H1 (cell line): ENCODE results near the gene BABAM2. TPM values are rescaled to one million over a fixed set of nuclear protein-coding genes. Genes with fewer than 3 reads are reported as not detected.

Experiments used
- CTCF ChIA-PET: fragments of 300-600 bp; sonication (Branson Sonifier 250); formaldehyde crosslinking; loops from one replicate; lab custom pipeline; 2021; ENCODE audit not compliant: partially characterized antibody; lab: Charles Lee
- POLR2A ChIA-PET: fragments of 300-600 bp; sonication (Branson Sonifier 250); formaldehyde crosslinking; loops from one replicate; lab custom pipeline; 2021; ENCODE audit warnings: inconsistent platforms; ENCODE audit not compliant: partially characterized antibody; lab: Charles Lee
- DNase-seq, 2 experiments: peaks; one replicate each; pipeline versions ENCODE4 v3.0.0 to v3.0.0-alpha.2; 2010 to 2022; ENCODE audit warnings: low spot score in 2 of 2, low read depth in 1 of 2, mixed read lengths in 1 of 2
- FAIRE-seq: peaks from 2 replicates; lab custom pipeline; 2011; peaks lifted over from hg19 to GRCh38; lab: Jason Lieb, UNC
- H2AFZ ChIP-seq: 2 replicates; pipeline ENCODE4 v1.8.1; 2012; ENCODE audit warnings: low read length, inconsistent platforms
- H2AK5ac ChIP-seq: 2 replicates; pipeline ENCODE4 v1.6.1; 2013; ENCODE audit warnings: low read depth, low read length
- H2BK120ac ChIP-seq: replicated peaks from 2 replicates; pipeline ENCODE3; 2013; ENCODE audit warnings: low read depth, low read length, inconsistent platforms
- H2BK12ac ChIP-seq: 2 replicates; pipeline ENCODE4 v1.6.1; 2013; ENCODE audit warnings: low read depth, low read length
- H2BK15ac ChIP-seq: 2 replicates; pipeline ENCODE4 v1.6.1; 2013; ENCODE audit warnings: low read length
- H2BK20ac ChIP-seq: 2 replicates; pipeline ENCODE4 v1.6.1; 2013; ENCODE audit warnings: low read length
- H2BK5ac ChIP-seq: 2 replicates; pipeline ENCODE4 v1.6.1; 2013; ENCODE audit warnings: low read depth, low read length
- H3K14ac ChIP-seq: 2 replicates; pipeline ENCODE4 v1.6.1; 2013; ENCODE audit warnings: inconsistent platforms; ENCODE audit not compliant: insufficient read length
- H3K18ac ChIP-seq: 2 replicates; pipeline ENCODE4 v1.6.1; 2013; ENCODE audit warnings: low read length; ENCODE audit errors: extremely low read depth
- H3K23ac ChIP-seq: 2 replicates; pipeline ENCODE4 v1.6.1; 2013; ENCODE audit warnings: inconsistent platforms; ENCODE audit not compliant: insufficient read length
- H3K23me2 ChIP-seq: 2 replicates; pipeline ENCODE4 v1.6.1; 2013; ENCODE audit warnings: low read depth, low read length
- H3K27ac ChIP-seq: 2 replicates; pipeline ENCODE4 v1.6.1; 2011; ENCODE audit warnings: low read depth, low read length, inconsistent platforms
- H3K27me3 ChIP-seq, 4 experiments: replicated peaks in 1 of 4; 1 replicate in 1 of 4; 2 replicates in 3 of 4; pipeline versions ENCODE4 v1.6.1 to v1.8.1; 2011 to 2013; ENCODE audit warnings: low read length in 3 of 4, mild to moderate bottlenecking in 3 of 4, inconsistent platforms in 2 of 4, mixed read lengths in 2 of 4, moderate library complexity in 1 of 4; ENCODE audit not compliant: control insufficient read depth in 3 of 4, insufficient read depth in 3 of 4; ENCODE audit errors: extremely low read depth in 1 of 4
- H3K36me3 ChIP-seq, 4 experiments: 2 replicates each; pipeline versions ENCODE4 v1.6.1 to v1.8.1; 2011 to 2013; ENCODE audit warnings: mild to moderate bottlenecking in 4 of 4, low read length in 3 of 4, moderate library complexity in 2 of 4, control low read depth in 1 of 4, inconsistent platforms in 1 of 4; ENCODE audit not compliant: insufficient read depth in 4 of 4, control insufficient read depth in 2 of 4
- H3K4ac ChIP-seq: replicated peaks from 2 replicates; pipeline ENCODE3; 2013; ENCODE audit warnings: low read length, low read depth, mixed read lengths, inconsistent platforms; ENCODE audit not compliant: insufficient read length
- H3K4me1 ChIP-seq, 4 experiments: replicated peaks in 1 of 4; 1 replicate in 1 of 4; 2 replicates in 3 of 4; pipeline versions ENCODE4 v1.6.1 to v1.8.1; 2011 to 2013; ENCODE audit warnings: low read length in 3 of 4, inconsistent platforms in 2 of 4, mixed read lengths in 1 of 4; ENCODE audit not compliant: insufficient read depth in 4 of 4, control insufficient read depth in 3 of 4
- H3K4me2 ChIP-seq, 2 experiments: 2 replicates each; pipeline versions ENCODE4 v1.6.1 to v1.8.1; 2011 to 2013; ENCODE audit warnings: low read depth in 2 of 2, low read length in 2 of 2, control low read depth in 1 of 2, inconsistent platforms in 1 of 2, mild to moderate bottlenecking in 1 of 2; ENCODE audit not compliant: insufficient read depth in 1 of 2
- H3K4me3 ChIP-seq, 4 experiments: fragments of 200-600, 300-600 bp in 1 of 4; sonication (generic), shearing (Covaris generic), sonication (Bioruptor Twin) in 1 of 4; 2 replicates each; pipeline versions ENCODE4 v1.5.1 to v1.8.1; 2011 to 2016; ENCODE audit warnings: low read length in 4 of 4, low read depth in 3 of 4, control low read depth in 2 of 4, inconsistent platforms in 2 of 4, mild to moderate bottlenecking in 2 of 4, mixed read lengths in 1 of 4, moderate library complexity in 1 of 4; ENCODE audit not compliant: insufficient read depth in 2 of 4; ENCODE audit errors: extremely low read depth in 1 of 4
- H3K56ac ChIP-seq: replicated peaks from 2 replicates; pipeline ENCODE3; 2013; ENCODE audit warnings: low read depth, mild to moderate bottlenecking, mixed read lengths, low read length, inconsistent platforms; ENCODE audit not compliant: insufficient read length
- H3K79me1 ChIP-seq: 2 replicates; pipeline ENCODE4 v1.6.1; 2013; ENCODE audit warnings: low read depth, low read length, control low read depth
- H3K79me2 ChIP-seq, 2 experiments: 2 replicates each; pipeline versions ENCODE4 v1.6.1 to v1.8.1; 2012 to 2013; ENCODE audit warnings: low read length in 2 of 2, mild to moderate bottlenecking in 2 of 2, inconsistent platforms in 1 of 2; ENCODE audit not compliant: insufficient read depth in 2 of 2, control insufficient read depth in 1 of 2
- H3K9ac ChIP-seq, 4 experiments: replicated peaks in 1 of 4; 1 replicate in 1 of 4; 2 replicates in 3 of 4; pipeline versions ENCODE4 v1.6.1 to v1.8.1; 2011 to 2013; ENCODE audit warnings: low read depth in 3 of 4, low read length in 3 of 4, control low read depth in 2 of 4, mild to moderate bottlenecking in 2 of 4, moderate library complexity in 2 of 4, inconsistent platforms in 1 of 4; ENCODE audit errors: extremely low read depth in 1 of 4
- H3K9me3 ChIP-seq, 2 experiments: 2 replicates each; pipeline versions ENCODE4 v1.6.1 to v1.8.1; 2012 to 2013; ENCODE audit warnings: mild to moderate bottlenecking in 2 of 2, moderate library complexity in 2 of 2, control low read depth in 1 of 2, inconsistent platforms in 1 of 2, low read depth in 1 of 2, low read length in 1 of 2, mixed read lengths in 1 of 2; ENCODE audit not compliant: insufficient read depth in 2 of 2
- H4K20me1 ChIP-seq, 2 experiments: replicated peaks in 1 of 2; 2 replicates each; pipeline versions ENCODE3 to v1.8.1; 2011 to 2013; ENCODE audit warnings: inconsistent platforms in 2 of 2, low read length in 2 of 2, mild to moderate bottlenecking in 1 of 2; ENCODE audit not compliant: insufficient read depth in 2 of 2, control insufficient read depth in 1 of 2
- H4K5ac ChIP-seq: 2 replicates; pipeline ENCODE4 v1.6.1; 2013; ENCODE audit warnings: low read length, low read depth, mixed read lengths, inconsistent platforms; ENCODE audit not compliant: insufficient read length
- H4K8ac ChIP-seq: 2 replicates; pipeline ENCODE4 v1.8.0; 2013; ENCODE audit warnings: mild to moderate bottlenecking, moderate library complexity, low read length, inconsistent platforms; ENCODE audit not compliant: insufficient read depth; ENCODE audit errors: extremely low read depth
- H4K91ac ChIP-seq: replicated peaks from 2 replicates; pipeline ENCODE3; 2013; ENCODE audit warnings: low read length, mixed read lengths, inconsistent platforms; ENCODE audit not compliant: insufficient read length
- BCL11A ChIP-seq, 2 experiments: IDR thresholded peaks; one replicate each; pipeline ENCODE4 v1.6.1; 2011; ENCODE audit warnings: low read depth in 2 of 2, low read length in 2 of 2, mild to moderate bottlenecking in 2 of 2
- CBX5 ChIP-seq: fragments of 300-800, 300-1000 bp; sonication (generic); IDR thresholded peaks from 2 replicates; pipeline ENCODE4 v1.7.1; 2016; ENCODE audit warnings: antibody characterized with exemption, low read length, low read depth
- CREB1 ChIP-seq: IDR thresholded peaks from 2 replicates; pipeline ENCODE4 v1.6.1; 2012; ENCODE audit warnings: inconsistent platforms
- MAFK ChIP-seq: IDR thresholded peaks from 2 replicates; pipeline ENCODE4 v1.6.1; 2012; ENCODE audit warnings: low read depth, mild to moderate bottlenecking, improper control_type of control experiment, low read length
- POLR2AphosphoS5 ChIP-seq: IDR thresholded peaks from 2 replicates; pipeline ENCODE4 v1.6.1; 2011; ENCODE audit warnings: low read depth, low read length
- RBBP5 ChIP-seq: IDR thresholded peaks from 2 replicates; pipeline ENCODE4 v1.7.1; 2012; ENCODE audit warnings: low read depth, mild to moderate bottlenecking, inconsistent platforms, low read length, moderate library complexity, borderline replicate concordance
- SIN3A ChIP-seq, 2 experiments: IDR thresholded peaks in 1 of 2; conservative IDR thresholded peaks in 1 of 2; 2 replicates each; pipeline ENCODE4 v1.6.1; 2011 to 2012; ENCODE audit warnings: low read length in 2 of 2, improper control_type of control experiment in 1 of 2, low read depth in 1 of 2, mild to moderate bottlenecking in 1 of 2
- SIX5 ChIP-seq: IDR thresholded peaks from 2 replicates; pipeline ENCODE4 v1.6.1; 2011; ENCODE audit warnings: mild to moderate bottlenecking, low read depth, low read length
- SRF ChIP-seq: IDR thresholded peaks from 2 replicates; pipeline ENCODE4 v1.6.1; 2011; ENCODE audit warnings: mild to moderate bottlenecking, low read depth, low read length, moderate library complexity
- TAF1 ChIP-seq: IDR thresholded peaks from 2 replicates; pipeline ENCODE4 v1.6.1; 2011; ENCODE audit warnings: mild to moderate bottlenecking, low read depth, low read length
- TBP ChIP-seq: IDR thresholded peaks from 2 replicates; pipeline ENCODE4 v1.6.1; 2011; ENCODE audit warnings: low read depth, low read length, improper control_type of control experiment
- WGBS, 2 experiments: shearing (Covaris generic) in 1 of 2; methylation state at CpG; one replicate each; pipeline versions ENCODE4 v1.1.6 to v1.1.7; 2013 to 2015; ENCODE audit warnings: low lambda C conversion rate in 2 of 2, mixed read lengths in 2 of 2, inconsistent platforms in 1 of 2, low coverage in 1 of 2, missing lambda C conversion rate in 1 of 2; ENCODE audit not compliant: insufficient replicate concordance in 2 of 2, insufficient coverage in 1 of 2, insufficient read length in 1 of 2; ENCODE audit errors: extremely low coverage in 1 of 2, missing lambda C conversion rate in 1 of 2; 5-methylcytosine and 5-hydroxymethylcytosine counted together
- polyA plus RNA-seq, 7 experiments: library from polyadenylated mRNA; depleted of rRNA in 3 of 7; stranded (reverse) in 5 of 7; unstranded in 2 of 7; fragments of >200 nt in 5 of 7; fragments of 200-250 nt in 2 of 7; gene quantifications; 1 replicate in 5 of 7; 2 replicates in 1 of 7; 4 replicates in 1 of 7; pipeline versions ENCODE4 v1.2.1 to v1.2.3, GENCODE V29; 2011 to 2013; ENCODE audit warnings: missing spikeins in 2 of 7, mixed read lengths in 2 of 7
- total RNA-seq: library from RNA; stranded (reverse); fragmentation: NEBNext Ultra II Directional; extraction: Animal tissue kit (Norgen Biotek cat#: 25700); gene quantifications from 2 replicates; pipeline ENCODE4 v1.2.1, GENCODE V29; 2021
- TF ChIP-seq, protein P1 (sequence below), 3 experiments: IDR thresholded peaks; 1 replicate in 2 of 3; 2 replicates in 1 of 3; pipeline versions ENCODE4 v1.5.1 to v1.6.1; 2011; ENCODE audit warnings: low read length in 3 of 3, mild to moderate bottlenecking in 3 of 3, inconsistent platforms in 2 of 3, low read depth in 1 of 3, moderate library complexity in 1 of 3; ENCODE audit not compliant: insufficient read depth in 1 of 3; ENCODE audit errors: control extremely low read depth in 1 of 3

BABAM2 gene
- total and polyA plus RNA-seq, 2 of the 8 experiments (the other 6 are each of a cell fraction or from before 2014, with no cell fraction given) = 15.8 to 20.9 TPM

- DNase-seq = no peak
- no peak overlapping the region for H3K27ac ChIP-seq
- H2BK20ac ChIP-seq = no peak overlapping the region
- no peak overlapping the region for H3K4ac ChIP-seq
- H3K18ac ChIP-seq = no peak overlapping the region
- H3K9me3 ChIP-seq = no peaks in the 10 kb centered on the region
- H3K79me2 ChIP-seq = no peaks in the 10 kb centered on the region
- no peak overlapping the region for H3K56ac ChIP-seq
- no peaks in the 10 kb centered on the region for H4K20me1 ChIP-seq
- no peaks in the 10 kb centered on the region for H3K27me3 ChIP-seq
- ChIA-PET CTCF (interaction anchor here (0.6 kb wide), 1 partner anchor 307 kb away, joined by 5 read pairs; no protein-coding TSS in a partner anchor), POLR2A (no interaction called here)
- no peaks in the 10 kb centered on the region for H3K79me1 ChIP-seq
- no peaks in the 10 kb centered on the region for H3K23me2 ChIP-seq
- no peak overlapping the region for H4K5ac ChIP-seq
- H2BK12ac ChIP-seq = no peak overlapping the region
- 85% methylated on average over 1 of the region's 1 CpG; no CpG with 5 or more reads in 1 of the 2 experiments for WGBS, 2 experiments
- no peak overlapping the region for H2BK5ac ChIP-seq
- no peak overlapping the region for H3K9ac ChIP-seq
- H2BK120ac ChIP-seq = no peak overlapping the region
- H3K4me2 ChIP-seq = no peak overlapping the region
- no peak overlapping the region for H2AK5ac ChIP-seq
- no peak overlapping the region for H3K14ac ChIP-seq
- H4K8ac ChIP-seq = no peak overlapping the region
- FAIRE-seq = no peak
- H4K91ac ChIP-seq = no peak overlapping the region
- H3K4me1 ChIP-seq = no peaks in the 10 kb centered on the region
- no peak overlapping the region for H2BK15ac ChIP-seq
- H3K36me3 ChIP-seq = no peaks in the 10 kb centered on the region
- no peak overlapping the region for H2AFZ ChIP-seq
- H3K23ac ChIP-seq = no peak overlapping the region
- no peak overlapping the region for H3K4me3 ChIP-seq
- TF ChIP-seq MAFK (no peak), POLR2AphosphoS5 (no peak), BCL11A (IDR thresholded peaks at IDR 0.05; ENCODE audit: low read depth in 2 of 2, low read length in 2 of 2) (no peak), CREB1 (no peak), SIN3A (conservative IDR thresholded peaks at IDR 0.05 in 1 of 2, IDR thresholded peaks at IDR 0.05 in 1 of 2; ENCODE audit: low read depth in 1 of 2, low read length in 2 of 2) (no peak), TAF1 (no peak), TBP (no peak), SIX5 (no peak), RBBP5 (no peak), CBX5 (no peak), SRF (no peak)
- TF ChIP-seq, protein P1, sequence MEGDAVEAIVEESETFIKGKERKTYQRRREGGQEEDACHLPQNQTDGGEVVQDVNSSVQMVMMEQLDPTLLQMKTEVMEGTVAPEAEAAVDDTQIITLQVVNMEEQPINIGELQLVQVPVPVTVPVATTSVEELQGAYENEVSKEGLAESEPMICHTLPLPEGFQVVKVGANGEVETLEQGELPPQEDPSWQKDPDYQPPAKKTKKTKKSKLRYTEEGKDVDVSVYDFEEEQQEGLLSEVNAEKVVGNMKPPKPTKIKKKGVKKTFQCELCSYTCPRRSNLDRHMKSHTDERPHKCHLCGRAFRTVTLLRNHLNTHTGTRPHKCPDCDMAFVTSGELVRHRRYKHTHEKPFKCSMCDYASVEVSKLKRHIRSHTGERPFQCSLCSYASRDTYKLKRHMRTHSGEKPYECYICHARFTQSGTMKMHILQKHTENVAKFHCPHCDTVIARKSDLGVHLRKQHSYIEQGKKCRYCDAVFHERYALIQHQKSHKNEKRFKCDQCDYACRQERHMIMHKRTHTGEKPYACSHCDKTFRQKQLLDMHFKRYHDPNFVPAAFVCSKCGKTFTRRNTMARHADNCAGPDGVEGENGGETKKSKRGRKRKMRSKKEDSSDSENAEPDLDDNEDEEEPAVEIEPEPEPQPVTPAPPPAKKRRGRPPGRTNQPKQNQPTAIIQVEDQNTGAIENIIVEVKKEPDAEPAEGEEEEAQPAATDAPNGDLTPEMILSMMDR (IDR thresholded peaks at IDR 0.05; ENCODE audit: control extremely low read depth in 1 of 3, insufficient read depth in 1 of 3, low read depth in 1 of 3, low read length in 3 of 3) = no peak
Observed at GRCh38 chr2:27906074-27906473, 15.5 kb downstream of the BABAM2 start.
